GM13977 (cell line): ENCODE results near the gene POU3F4.

Source experiments
- DNase-seq: peaks from one replicate; pipeline ENCODE4 v3.0.0; 2012; ENCODE audit warnings: low spot score
- in situ Hi-C: fragments of 300-500 bp; cut with MboI; formaldehyde crosslinking; loops from one replicate; pipeline ENCODE4 v1.12.0; 2022; ENCODE audit warnings: low sequenced_read_pairs, low pct_unique_long_range_greater_than_20kb, mixed read lengths, inconsistent platforms; ENCODE audit not compliant: unreplicated experiment
- TF ChIP-seq, protein P1 (sequence below): IDR thresholded peaks from 2 replicates; pipeline ENCODE4 v1.5.1; 2012; ENCODE audit warnings: mild to moderate bottlenecking, control low read depth; ENCODE audit not compliant: insufficient read depth; ENCODE audit errors: extremely low read depth, missing control alignments

Gene POU3F4

DNA sequence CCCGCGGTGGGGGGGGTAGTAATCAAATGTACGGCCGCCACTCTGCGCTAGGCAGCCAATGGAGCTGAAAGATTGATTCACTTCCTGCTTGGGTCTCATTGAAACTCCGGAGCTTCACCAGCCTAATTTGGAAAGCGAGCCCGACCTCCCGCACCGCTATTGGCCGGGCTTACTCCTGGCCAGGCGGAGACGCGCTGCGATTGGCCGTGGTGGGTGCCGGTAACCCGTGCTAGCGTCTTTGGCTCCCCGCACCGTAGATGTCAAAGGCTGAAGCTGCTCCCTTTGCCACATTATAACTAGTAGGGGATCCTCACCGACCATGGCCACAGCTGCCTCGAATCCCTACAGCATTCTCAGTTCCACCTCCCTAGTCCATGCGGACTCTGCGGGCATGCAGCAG lies at the start of gene POU3F4:
Gene POU3F4 (plus strand): TSS at position 285 of the 400 bp plus-strand sequence. CDS start 35 bp downstream, at position 320.
- TF ChIP-seq, protein P1, sequence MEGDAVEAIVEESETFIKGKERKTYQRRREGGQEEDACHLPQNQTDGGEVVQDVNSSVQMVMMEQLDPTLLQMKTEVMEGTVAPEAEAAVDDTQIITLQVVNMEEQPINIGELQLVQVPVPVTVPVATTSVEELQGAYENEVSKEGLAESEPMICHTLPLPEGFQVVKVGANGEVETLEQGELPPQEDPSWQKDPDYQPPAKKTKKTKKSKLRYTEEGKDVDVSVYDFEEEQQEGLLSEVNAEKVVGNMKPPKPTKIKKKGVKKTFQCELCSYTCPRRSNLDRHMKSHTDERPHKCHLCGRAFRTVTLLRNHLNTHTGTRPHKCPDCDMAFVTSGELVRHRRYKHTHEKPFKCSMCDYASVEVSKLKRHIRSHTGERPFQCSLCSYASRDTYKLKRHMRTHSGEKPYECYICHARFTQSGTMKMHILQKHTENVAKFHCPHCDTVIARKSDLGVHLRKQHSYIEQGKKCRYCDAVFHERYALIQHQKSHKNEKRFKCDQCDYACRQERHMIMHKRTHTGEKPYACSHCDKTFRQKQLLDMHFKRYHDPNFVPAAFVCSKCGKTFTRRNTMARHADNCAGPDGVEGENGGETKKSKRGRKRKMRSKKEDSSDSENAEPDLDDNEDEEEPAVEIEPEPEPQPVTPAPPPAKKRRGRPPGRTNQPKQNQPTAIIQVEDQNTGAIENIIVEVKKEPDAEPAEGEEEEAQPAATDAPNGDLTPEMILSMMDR, result no peak
- in situ Hi-C loops, result no loop called here
- no peak for DNase-seq

DNA sequence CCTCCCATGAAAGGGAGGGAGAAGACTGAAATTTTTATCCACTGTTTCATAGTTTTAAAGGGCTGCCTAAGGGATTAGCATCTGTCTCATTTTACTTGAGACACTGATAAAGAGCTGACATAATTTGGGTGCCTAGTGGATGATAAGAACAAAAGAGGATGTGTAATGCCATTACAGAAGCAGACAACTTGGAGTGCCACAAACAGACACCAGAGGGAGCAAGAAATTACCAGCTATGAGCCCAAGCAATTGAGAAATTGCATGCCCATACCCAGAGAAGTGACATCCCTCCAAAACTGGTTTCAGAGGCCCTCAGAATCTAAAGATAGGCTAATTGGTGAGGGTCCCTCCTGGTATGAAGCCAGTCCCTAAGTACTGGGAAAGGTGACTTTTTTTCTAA lies 38.5 kb upstream of the POU3F4 start:
- TF ChIP-seq, protein P1, result peak; percentile 60
- in situ Hi-C loops, result no loop called here
- DNase-seq, result peak; percentile 31

DNA sequence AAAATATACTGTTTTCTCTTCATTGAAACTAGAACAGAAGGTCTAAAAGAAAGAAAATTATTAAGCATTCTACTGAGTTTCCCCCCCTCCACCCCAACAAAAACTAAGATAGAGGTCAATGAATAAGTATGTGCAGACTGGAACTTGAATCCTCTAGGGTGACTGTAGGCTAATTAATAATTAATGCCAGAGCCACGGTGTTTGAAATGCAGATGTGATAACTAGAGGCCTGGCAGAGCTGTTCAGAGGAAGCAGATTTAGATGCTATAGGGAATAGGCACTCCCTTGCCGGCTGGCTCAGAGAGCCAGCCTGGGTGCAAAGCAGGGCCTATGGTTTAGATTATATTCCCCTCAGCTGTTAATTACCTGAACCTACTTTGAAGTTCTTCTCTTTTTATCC lies 12.2 kb upstream of the POU3F4 start:
- in situ Hi-C loops, result no loop called here
- TF ChIP-seq, protein P1, result no peak
- DNase-seq, result no peak

DNA sequence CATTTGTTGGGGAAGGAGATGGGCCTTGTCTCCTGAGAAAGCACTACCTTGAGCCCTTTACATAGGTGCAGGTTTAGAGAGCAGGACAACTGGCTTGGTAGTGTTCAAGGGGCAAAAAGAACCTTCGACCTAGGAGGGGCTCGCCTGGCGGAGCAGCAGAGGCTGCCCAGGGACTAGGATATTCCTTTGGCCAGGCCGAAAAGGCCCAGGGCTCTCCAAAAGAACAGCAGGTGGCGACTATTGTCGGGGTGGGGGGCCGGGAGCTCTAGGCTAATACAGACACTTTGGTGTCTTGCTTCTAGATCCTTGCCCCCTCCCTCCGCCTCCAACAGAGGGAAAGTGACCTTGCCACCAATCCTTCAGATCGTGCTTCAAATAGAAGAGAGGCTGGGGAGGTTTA lies 7.1 kb upstream of the POU3F4 start:
- TF ChIP-seq, protein P1, result no peak
- DNase-seq, result no peak
- in situ Hi-C loops, result no loop called here

DNA sequence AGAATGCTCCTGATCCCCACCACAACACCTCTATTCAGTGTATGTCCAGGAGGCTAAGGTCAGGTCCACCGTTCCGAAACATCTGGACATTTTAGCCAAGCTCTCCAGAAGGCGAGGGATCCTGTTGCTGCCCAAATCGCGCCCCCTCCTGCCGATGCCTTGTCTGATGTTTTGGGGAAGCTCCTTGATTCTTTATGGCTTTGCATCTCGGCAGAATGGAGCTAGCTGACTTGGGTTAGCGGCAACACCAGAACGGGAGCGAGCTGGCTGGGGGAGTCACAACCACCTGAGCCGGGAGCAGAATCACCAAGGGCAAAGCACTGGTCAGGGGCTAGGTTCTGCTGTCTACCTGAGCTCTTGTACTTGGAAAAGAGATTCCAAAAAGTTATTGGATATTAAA lies 6.6 kb upstream of the POU3F4 start:
- in situ Hi-C loops, result no loop called here
- TF ChIP-seq, protein P1, result no peak
- DNase-seq, result no peak

DNA sequence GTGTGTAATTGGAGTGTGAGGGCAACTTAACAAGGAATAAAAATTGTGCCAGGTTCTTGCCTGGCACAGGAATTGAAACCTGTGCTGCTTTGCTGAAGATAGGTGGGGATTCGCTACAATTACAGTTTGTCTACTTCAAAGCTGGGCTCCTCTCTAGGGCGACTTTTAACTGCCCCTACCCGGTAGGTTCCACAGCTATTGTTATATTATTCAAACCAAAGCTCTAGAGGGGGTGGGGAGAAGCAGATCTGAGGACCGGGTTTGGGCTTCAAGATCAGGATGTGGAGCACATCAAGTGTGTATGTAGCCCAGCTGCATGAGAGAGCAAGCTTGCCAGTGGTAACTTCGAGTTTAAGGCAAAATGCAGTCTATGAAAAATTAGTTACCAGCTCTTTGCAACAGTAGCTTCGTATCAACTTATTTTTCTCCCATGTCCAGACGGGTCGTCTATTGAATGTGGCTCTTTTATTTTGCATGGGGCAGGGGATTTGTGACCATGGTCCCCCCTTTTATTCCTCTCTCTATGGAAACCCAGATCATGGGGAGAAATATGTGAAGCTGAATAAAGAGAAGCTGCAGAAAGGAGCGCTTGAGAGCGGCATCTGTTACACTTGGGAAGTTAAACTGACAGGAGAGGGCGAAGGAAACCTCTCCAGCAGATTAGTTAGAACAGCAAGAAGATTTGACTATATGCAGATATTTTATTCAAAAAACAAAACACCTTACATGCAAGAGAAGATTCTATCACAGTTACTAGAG lies 3.2 kb upstream of the POU3F4 start:
- no peak for DNase-seq
- in situ Hi-C loops, result no loop called here

More for the DNA sequence above, 3.2 kb upstream of the POU3F4 start:
- TF ChIP-seq, protein P1, result no peak
